ENCODE measurements around the gene PRF1.

PRF1 gene

DNA sequence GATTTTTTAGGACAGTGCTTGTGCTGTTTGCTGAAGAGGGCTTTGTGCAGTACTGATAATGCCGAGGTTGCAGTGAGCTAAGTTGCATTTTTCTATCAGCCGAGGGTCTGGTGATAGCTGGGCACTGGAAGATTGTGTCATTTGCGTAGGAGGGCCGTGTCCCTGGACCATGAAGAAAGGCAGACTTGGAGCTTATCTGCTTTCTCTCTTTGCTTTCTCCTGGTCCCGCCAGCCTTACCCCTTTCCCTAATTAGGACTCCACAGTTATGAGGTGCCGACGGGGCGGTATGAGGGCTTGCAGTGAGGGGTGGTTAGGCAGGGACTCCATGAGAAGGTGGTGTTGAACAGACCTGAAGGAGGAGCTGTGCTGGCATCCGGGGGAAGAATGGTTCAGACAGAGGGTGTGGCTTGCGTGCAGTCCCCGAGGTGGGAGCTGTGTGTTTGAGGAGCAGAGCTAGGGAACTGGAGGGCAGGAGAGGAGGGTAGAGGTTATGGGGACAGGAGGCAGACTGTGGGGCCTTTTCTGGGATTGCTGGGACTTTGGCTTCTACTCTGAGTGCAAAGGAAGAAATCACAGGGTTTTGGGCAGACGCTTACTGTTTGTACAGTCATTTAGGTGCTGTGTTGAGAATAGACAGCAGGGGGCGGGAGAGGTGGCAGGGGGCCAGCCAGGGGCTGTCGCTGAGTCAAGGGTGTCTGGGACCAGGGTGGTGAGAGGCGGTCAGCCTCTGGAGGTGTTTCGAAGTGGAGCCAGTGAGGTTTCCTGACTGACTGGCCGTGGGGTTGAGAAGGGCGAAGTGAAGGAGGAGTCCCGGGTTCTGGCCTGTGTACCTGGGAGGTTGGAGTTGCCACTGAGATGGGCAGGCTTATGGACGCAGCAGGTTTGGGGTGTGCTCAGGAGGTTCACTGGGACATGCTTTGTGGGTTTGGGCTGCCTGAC is 43.4 kb downstream of the PRF1 start:
- DNase-seq, result peak; percentile 21

DNA sequence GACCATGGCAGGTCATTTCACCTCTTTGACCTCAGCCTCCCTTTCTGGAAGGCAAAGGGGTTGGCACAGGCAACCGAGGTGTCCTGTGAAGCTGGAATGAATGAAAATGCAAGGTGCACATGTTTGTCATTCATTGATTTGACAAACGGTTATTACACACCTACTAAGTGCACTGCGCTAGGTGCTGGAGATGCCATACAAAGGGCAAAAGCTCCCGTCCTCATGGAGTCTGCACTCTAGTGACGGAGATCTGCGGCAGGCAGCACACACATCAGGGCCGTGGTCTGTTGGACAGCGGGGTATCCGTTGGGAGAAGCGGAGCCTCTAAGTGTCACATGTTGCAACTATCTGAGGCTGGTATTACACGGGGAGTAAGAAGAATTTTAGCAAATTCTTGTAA is 44.2 kb downstream of the PRF1 start:
- no peak for DNase-seq

DNA sequence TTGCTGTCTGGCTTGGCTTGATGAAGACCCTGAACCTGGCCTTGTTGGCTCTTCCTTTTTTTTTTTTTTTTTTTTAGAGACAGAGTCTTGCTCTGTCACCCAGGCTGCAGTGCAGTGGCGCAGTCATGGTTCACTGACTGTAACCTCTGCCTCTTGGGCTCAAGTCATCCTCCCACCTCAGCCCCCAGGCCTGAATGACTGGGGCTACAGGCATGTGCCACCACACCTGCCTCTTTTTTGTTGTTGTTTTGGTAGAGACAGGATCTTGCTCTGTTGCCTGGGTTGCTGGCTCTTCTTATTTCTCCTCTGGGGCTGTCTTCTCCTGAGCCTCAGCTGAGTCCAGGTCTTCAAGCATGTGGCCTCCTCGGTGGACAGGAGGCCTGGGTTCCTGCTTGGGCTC is 44.7 kb downstream of the PRF1 start:
- no peak for DNase-seq

DNA sequence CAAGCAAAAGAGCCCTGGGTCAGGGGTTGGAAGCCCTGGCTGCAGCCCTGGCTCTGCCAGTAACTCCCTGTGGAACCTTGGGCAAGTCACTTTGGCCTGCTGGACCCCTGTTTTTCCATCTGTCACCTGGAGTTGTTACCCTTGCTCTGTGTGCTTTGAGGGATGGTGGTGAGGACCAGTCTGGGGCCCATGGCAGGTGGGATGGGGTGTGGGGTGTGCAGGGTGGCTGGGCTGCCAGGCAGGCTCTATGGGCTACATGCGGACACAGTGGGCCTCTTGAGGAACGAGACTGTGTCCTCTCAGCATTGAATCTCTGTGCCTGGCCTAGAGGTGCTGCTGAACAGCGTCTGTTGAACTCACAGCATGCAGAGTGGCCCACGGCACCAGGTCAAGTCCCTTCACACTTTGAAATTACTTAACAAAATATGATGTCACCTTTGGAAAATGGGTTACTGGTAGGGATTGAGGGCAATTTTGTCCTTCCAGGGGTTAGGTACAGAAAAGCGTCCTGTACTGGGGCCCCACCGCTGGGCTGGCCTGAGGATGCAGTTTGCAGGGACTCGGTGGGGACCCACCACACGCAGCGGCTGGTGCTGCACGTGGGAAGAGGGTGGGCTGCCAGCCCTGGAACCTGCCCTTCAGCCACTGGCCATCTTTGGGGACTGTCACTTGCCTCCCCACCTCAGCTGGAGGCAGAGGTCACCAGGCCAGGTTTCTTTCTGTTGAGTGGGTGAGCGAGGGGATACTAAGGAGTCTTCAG is 45.3 kb downstream of the PRF1 start:
- DNase-seq, result no peak

DNA sequence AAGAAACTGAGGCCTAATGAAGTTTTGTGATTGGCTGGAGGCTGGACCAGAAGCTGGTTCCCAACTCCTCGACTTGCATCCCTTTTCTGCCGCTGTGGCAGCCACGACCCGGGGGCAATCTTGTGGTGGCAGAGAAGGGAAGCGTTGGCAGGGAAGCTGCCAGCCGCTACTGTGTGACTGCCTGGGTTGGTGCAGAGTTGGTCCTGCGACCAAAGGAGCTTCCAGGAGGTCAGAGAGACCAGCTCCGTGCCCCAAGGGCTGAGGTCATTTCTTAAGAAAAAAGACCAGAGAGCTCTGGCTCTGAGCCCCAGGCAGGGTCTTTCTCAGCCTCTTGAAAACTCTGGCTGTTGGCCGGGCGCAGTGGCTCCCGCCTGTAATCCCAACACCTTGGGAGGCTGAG is 47.2 kb downstream of the PRF1 start:
- no peak for DNase-seq

DNA sequence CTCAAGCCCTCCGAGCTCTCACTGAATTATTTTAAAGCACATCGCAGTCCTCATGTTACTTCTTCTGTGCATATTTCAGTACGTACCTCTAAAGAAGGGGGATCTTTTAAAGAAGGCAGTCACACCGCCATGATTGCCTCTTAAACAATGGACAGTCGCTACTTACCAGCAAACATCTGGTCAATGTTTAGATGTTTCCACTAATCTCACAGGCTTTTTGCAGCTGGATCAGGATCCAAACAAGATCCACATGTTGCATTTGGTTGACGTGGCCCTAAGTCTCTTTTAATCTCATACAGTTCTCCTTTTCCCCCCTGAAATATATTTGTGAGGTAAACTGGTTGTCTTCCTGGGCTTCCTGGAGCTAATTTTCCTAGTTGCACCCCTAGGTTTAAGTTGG is 50.0 kb downstream of the PRF1 start:
- DNase-seq, result no peak

DNA sequence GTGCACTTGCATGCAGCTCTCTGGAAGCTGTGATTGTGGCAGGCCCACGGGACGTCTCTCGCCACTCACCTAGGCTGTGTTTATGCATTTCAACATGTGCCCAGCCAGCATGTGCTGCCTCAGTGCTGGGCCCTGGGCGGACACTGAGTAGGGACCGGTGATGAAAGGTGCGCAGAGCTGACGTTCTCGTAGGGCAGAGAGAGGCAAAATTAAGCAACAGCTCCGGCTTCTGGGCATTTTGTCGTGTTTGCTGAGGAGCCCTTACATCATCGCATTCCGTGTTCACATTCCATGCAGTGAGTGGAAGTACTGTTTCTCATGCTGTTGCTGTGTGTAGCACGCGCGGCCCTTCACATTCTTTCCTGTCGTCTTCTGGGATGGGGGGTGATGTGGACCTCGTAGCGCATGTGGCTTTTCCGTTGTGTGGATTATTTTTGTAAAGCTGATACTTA is 50.5 kb downstream of the PRF1 start:
- DNase-seq, result no peak

DNA sequence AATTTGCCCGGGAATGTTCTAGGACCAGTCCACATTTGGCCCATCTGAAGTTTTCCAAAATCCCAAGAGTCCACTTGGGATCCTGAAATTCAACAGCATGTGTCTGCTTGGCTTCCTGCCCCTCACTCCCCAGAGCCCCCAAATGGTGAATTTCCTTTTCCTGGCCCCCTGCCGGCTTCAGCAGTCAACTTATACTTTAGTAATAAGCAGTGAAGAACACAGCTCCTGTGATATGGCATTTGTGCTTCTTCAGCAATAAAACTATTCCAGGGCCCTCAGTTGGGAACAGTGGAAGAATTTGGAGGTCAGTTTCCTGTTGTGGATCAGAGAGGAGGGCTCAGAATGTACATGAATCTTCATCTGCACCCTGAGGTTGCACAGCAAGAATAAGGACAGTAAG is 51.1 kb downstream of the PRF1 start:
- no peak for DNase-seq

DNA sequence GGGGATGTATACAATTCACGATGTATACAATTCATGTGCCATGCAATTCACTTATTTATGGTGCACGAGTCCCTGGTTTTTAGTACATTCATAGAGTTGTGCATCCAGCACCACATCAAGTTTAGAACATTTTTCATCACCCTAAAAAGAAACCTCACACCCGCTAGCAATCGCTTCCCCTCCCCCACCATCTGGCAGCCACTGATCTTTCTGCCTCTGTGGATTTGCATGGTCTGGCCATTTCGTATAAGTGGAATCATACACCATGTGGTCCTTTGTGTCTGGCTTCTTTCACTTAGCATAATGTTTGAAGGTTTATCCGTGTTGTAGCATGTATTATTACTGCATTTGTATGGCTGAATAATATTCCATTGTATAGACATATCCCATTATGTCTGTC is 52.1 kb downstream of the PRF1 start:
- DNase-seq, result no peak

DNA sequence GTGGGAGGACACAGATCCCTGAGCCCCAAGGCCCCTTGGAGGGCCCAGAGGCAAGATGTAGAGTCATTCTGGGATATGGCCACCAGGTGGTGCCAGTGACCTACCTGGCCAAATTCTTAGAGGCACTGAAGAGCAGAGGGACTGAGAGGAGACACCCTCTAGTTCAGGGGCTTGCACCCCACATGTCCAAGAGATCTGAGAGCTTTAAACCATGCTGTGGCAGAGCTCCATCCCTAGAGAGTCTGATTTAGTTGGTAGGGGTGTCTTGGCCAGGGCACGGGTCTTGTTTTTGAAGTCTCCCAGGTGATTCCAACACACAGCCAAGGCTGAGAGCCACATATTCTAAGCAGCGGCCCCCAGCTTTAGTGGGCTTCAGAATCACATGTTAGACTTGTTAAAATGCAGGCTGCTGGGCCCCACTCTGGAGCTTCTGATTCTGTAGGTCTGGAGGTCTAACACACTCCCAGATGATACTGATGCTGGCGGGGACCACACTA is 52.5 kb downstream of the PRF1 start:
- DNase-seq, result peak; percentile 43

DNA sequence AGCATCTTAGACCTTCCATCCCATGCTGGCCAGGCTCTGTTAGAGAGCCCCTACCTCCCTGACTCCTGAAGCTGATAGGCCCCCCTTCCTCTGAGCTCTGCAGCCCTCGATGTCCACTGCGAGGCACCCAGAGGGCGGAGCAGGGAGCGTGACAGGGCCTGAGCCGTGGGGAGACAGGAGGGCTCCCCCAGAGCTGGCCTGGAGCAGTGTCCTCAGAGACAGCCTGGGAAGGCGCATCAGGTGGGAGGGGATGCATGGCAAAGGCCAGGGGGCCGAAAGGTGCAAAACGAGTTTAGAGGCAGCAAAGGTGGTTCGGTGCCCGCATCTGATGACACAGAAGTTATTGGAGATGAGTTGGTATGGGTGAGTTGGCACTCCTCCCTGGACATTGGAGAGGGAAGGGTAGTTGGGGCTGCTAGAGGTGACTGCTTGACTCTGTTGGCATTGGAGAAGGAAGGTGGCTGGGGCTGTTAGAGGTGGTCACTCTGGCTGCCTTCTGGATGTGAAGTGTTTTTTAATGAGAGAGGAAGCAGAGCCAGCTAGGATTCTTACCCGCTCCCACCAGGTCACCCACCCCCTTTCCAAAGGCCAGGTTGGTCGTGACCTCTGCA is 53.1 kb downstream of the PRF1 start:
- no peak for DNase-seq
